ENCODE data around the gene OR1M1. TPM values are rescaled to one million over a fixed set of nuclear protein-coding genes. Genes with fewer than 3 reads are reported as not detected.

Gene OR1M1
- total and polyA plus RNA-seq, 10 of the 15 experiments (the other 5 are each of a cell fraction or from before 2014, with no cell fraction given): not detected

GRCh38 chr19:9140159-9140874 is 53.5 kb downstream of the OR1M1 start, which contains the start of gene ZNF317 (continued):
- TF ChIP-seq, protein P1, sequence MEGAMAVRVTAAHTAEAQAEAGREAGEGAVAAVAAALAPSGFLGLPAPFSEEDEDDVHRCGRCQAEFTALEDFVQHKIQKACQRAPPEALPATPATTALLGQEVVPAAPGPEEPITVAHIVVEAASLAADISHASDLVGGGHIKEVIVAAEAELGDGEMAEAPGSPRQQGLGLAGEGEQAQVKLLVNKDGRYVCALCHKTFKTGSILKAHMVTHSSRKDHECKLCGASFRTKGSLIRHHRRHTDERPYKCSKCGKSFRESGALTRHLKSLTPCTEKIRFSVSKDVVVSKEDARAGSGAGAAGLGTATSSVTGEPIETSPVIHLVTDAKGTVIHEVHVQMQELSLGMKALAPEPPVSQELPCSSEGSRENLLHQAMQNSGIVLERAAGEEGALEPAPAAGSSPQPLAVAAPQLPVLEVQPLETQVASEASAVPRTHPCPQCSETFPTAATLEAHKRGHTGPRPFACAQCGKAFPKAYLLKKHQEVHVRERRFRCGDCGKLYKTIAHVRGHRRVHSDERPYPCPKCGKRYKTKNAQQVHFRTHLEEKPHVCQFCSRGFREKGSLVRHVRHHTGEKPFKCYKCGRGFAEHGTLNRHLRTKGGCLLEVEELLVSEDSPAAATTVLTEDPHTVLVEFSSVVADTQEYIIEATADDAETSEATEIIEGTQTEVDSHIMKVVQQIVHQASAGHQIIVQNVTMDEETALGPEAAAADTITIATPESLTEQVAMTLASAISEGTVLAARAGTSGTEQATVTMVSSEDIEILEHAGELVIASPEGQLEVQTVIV (IDR thresholded peaks at IDR 0.05; ENCODE audit: borderline replicate concordance, partially characterized antibody): peak; percentile 89
- TF ChIP-seq NR2C2 (IDR thresholded peaks at IDR 0.05; ENCODE audit: borderline replicate concordance, control insufficient read depth, insufficient read length, low read depth): no peak
- no peak; the same call in none of the 2 replicates for TF ChIP-seq RUNX3 (IDR thresholded peaks at IDR 0.05; ENCODE audit: low read length)
- TF ChIP-seq, protein P2, sequence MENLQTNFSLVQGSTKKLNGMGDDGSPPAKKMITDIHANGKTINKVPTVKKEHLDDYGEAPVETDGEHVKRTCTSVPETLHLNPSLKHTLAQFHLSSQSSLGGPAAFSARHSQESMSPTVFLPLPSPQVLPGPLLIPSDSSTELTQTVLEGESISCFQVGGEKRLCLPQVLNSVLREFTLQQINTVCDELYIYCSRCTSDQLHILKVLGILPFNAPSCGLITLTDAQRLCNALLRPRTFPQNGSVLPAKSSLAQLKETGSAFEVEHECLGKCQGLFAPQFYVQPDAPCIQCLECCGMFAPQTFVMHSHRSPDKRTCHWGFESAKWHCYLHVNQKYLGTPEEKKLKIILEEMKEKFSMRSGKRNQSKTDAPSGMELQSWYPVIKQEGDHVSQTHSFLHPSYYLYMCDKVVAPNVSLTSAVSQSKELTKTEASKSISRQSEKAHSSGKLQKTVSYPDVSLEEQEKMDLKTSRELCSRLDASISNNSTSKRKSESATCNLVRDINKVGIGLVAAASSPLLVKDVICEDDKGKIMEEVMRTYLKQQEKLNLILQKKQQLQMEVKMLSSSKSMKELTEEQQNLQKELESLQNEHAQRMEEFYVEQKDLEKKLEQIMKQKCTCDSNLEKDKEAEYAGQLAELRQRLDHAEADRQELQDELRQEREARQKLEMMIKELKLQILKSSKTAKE (IDR thresholded peaks at IDR 0.05; ENCODE audit: low read depth, poor library complexity, severe bottlenecking): no peak
- TF ChIP-seq NFYA (IDR thresholded peaks at IDR 0.05; ENCODE audit: borderline replicate concordance, low read depth, low read length): no peak
- 0 out of 3 replicates have a peak, but pooled peaks have one; percentile 51 for TF ChIP-seq POU2F2 (IDR thresholded peaks at IDR 0.05; ENCODE audit: borderline replicate concordance, low read depth, low read length)
- no peak for TF ChIP-seq TCF7 (IDR thresholded peaks at IDR 0.05; ENCODE audit: borderline replicate concordance)
- peak; percentile 91 for TF ChIP-seq PML (IDR thresholded peaks at IDR 0.05; ENCODE audit: low read length)
- TF ChIP-seq HCFC1 (IDR thresholded peaks at IDR 0.05; ENCODE audit: low read length): peak; percentile 97
- no peak for TF ChIP-seq CEBPB (IDR thresholded peaks at IDR 0.05; ENCODE audit: borderline replicate concordance in 1 of 2, low read depth in 2 of 2, low read length in 2 of 2)
- TF ChIP-seq GATAD2B (conservative IDR thresholded peaks at IDR 0.05; ENCODE audit: low read depth): peak; percentile 80
- TF ChIP-seq, protein P3, sequence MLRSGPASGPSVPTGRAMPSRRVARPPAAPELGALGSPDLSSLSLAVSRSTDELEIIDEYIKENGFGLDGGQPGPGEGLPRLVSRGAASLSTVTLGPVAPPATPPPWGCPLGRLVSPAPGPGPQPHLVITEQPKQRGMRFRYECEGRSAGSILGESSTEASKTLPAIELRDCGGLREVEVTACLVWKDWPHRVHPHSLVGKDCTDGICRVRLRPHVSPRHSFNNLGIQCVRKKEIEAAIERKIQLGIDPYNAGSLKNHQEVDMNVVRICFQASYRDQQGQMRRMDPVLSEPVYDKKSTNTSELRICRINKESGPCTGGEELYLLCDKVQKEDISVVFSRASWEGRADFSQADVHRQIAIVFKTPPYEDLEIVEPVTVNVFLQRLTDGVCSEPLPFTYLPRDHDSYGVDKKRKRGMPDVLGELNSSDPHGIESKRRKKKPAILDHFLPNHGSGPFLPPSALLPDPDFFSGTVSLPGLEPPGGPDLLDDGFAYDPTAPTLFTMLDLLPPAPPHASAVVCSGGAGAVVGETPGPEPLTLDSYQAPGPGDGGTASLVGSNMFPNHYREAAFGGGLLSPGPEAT (IDR thresholded peaks at IDR 0.05; ENCODE audit: low read depth): 0 out of 2 replicates have a peak, but pooled peaks have one; percentile 58
- peak; percentile 24; the same call in 1 of the 2 replicates for TF ChIP-seq BACH1 (IDR thresholded peaks at IDR 0.05; ENCODE audit: borderline replicate concordance)
- TF ChIP-seq STAT3 (IDR thresholded peaks at IDR 0.05; ENCODE audit: low read depth, low read length): no peak
- peak; percentile 65 for TF ChIP-seq ATF7 (IDR thresholded peaks at IDR 0.05; ENCODE audit: low read depth)
- no peak for TF ChIP-seq REST (IDR thresholded peaks at IDR 0.05; ENCODE audit: low read depth, low read length)
- no peak for TF ChIP-seq EGR1 (IDR thresholded peaks at IDR 0.05; ENCODE audit: borderline replicate concordance in 1 of 2, low read depth in 2 of 2, low read length in 2 of 2)
- no peak for TF ChIP-seq SMARCA5 (IDR thresholded peaks at IDR 0.05)
- TF ChIP-seq CHD1 (IDR thresholded peaks at IDR 0.05; ENCODE audit: low read depth, low read length): 0 out of 2 replicates have a peak, but pooled peaks have one; percentile 48
- peak; percentile 84 for TF ChIP-seq CREB1 (IDR thresholded peaks at IDR 0.05; ENCODE audit: low read depth)

Measured in GM12878 (cell line).